T-cell (primary cell): ENCODE results near the gene SLC35G2. TPM values are rescaled to one million over a fixed set of nuclear protein-coding genes. Genes with fewer than 3 reads are reported as not detected.
"Not testable (repeated sequence)": the region's sequence is repeated elsewhere in the genome, so short reads cannot be mapped to it uniquely, and the experiment has no call there.

Source experiments
- ATAC-seq, 4 experiments: fragments of 200-7000 bp in 3 of 4; fragments of 150-1000 bp in 1 of 4; cut with Tn5 transposase; replicated peaks in 1 of 4; 1 replicate in 3 of 4; 2 replicates in 1 of 4; pipeline ENCODE4 v1.10.0; 2021; ENCODE audit warnings: moderate library complexity in 3 of 4, mild to moderate bottlenecking in 2 of 4, moderate number of reproducible peaks in 1 of 4
- CTCF ChIA-PET, 2 donors: fragments of 300-600 bp; sonication (Branson Sonifier 250); formaldehyde crosslinking; loops; one replicate each; lab custom pipeline; 2022; ENCODE audit warnings: antibody characterized with exemption in 2 of 2; lab: Charles Lee
- POLR2A ChIA-PET, 2 donors: fragments of 300-600 bp; sonication (Branson Sonifier 250); formaldehyde crosslinking; loops; one replicate each; lab custom pipeline; 2022; ENCODE audit warnings: antibody characterized with exemption in 2 of 2; lab: Charles Lee
- DNase-seq, 35 experiments: peaks; one replicate each; pipeline versions ENCODE4 v3.0.0 to v3.0.0-alpha.2; 2013 to 2023
- H3K27ac ChIP-seq: one replicate; pipeline ENCODE4 v1.5.1; 2013; ENCODE audit warnings: low read length
- H3K27me3 ChIP-seq, 2 experiments: replicated peaks in 1 of 2; 1 replicate in 1 of 2; 2 replicates in 1 of 2; pipeline versions ENCODE4 v1.6.1 to v1.7.0; 2013; ENCODE audit warnings: low read length in 1 of 2, mixed read lengths in 1 of 2; ENCODE audit not compliant: control insufficient read depth in 2 of 2, insufficient read depth in 2 of 2; ENCODE audit errors: extremely low read depth in 1 of 2
- H3K36me3 ChIP-seq, 2 donors: 1 replicate in 1 of 2; 2 replicates in 1 of 2; pipeline versions ENCODE4 v1.6.1 to v1.7.0; 2013; ENCODE audit warnings: low read length in 1 of 2; ENCODE audit not compliant: control insufficient read depth in 2 of 2, insufficient read depth in 1 of 2; ENCODE audit errors: extremely low read depth in 1 of 2
- H3K4me1 ChIP-seq, 2 experiments: 1 replicate in 1 of 2; 2 replicates in 1 of 2; pipeline versions ENCODE4 v1.6.1 to v1.7.0; 2013; ENCODE audit warnings: low read length in 2 of 2, mixed read lengths in 1 of 2; ENCODE audit not compliant: insufficient read depth in 2 of 2, control insufficient read depth in 1 of 2; ENCODE audit errors: extremely low read depth in 1 of 2
- H3K4me3 ChIP-seq, 2 donors: 1 replicate in 1 of 2; 2 replicates in 1 of 2; pipeline versions ENCODE4 v1.5.1 to v1.7.0; 2013; ENCODE audit warnings: mild to moderate bottlenecking in 2 of 2, low read length in 1 of 2, moderate library complexity in 1 of 2; ENCODE audit not compliant: control insufficient read depth in 1 of 2; ENCODE audit errors: extremely low read depth in 1 of 2
- H3K9me3 ChIP-seq: 2 replicates; pipeline ENCODE4 v1.7.0; 2013
- H3K27ac Mint-ChIP-seq, 2 donors: one replicate each; pipeline ENCODE4 v1.8.0; 2020 to 2021; ENCODE audit warnings: mild to moderate bottlenecking in 2 of 2, mixed read lengths in 2 of 2
- H3K27me3 Mint-ChIP-seq, 2 donors: one replicate each; pipeline ENCODE4 v1.8.0; 2021 to 2022; ENCODE audit warnings: mixed read lengths in 2 of 2
- H3K36me3 Mint-ChIP-seq: one replicate; pipeline ENCODE4 v1.8.0; 2021; ENCODE audit warnings: mixed read lengths
- H3K4me1 Mint-ChIP-seq, 3 donors: one replicate each; pipeline ENCODE4 v1.8.0; 2020 to 2022; ENCODE audit warnings: mixed read lengths in 3 of 3, mild to moderate bottlenecking in 1 of 3
- H3K4me3 Mint-ChIP-seq, 3 donors: one replicate each; pipeline ENCODE4 v1.8.0; 2020 to 2022; ENCODE audit warnings: mild to moderate bottlenecking in 3 of 3, mixed read lengths in 3 of 3, moderate library complexity in 3 of 3
- H3K9me3 Mint-ChIP-seq, 3 donors: one replicate each; pipeline ENCODE4 v1.8.0; 2020 to 2022; ENCODE audit warnings: mixed read lengths in 3 of 3
- WGBS: methylation state at CpG from one replicate; pipeline ENCODE4 v1.1.5; 2013; ENCODE audit warnings: missing lambda C conversion rate; ENCODE audit not compliant: insufficient coverage; 5-methylcytosine and 5-hydroxymethylcytosine counted together
- total RNA-seq, 35 experiments: library from RNA in 6 of 35; stranded (reverse) in 6 of 35; fragments of 120-200 nt in 1 of 35; gene quantifications; one replicate each; pipeline versions ENCODE4 v1.2.1 to v1.2.4 and lab custom pipeline; 2013 to 2026

Gene SLC35G2
- total RNA-seq, 5 donors from 2014 or later (not counting 1 experiment from before 2014, with no cell fraction given): 0.16 to 1.2 (median 0.29) TPM; not detected in 1

DNA sequence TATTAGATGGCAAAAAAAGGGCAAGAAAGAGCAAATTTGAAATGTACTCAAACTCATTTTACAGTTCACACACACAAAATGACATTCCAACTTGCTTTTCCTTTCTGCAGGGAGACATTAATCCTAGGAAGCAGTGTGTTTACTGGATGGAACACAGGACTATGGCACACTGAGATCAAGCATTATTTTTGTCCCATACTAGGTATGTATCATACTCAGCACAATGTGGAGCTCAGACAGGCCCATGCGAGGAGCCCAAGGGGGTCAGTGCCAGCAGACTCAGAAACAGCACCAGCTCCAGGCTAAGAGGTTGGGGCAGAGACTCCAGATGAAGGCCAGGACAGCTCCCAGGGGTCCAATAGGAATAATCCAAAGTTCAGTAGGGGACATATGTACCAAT, 30.8 kb upstream of the SLC35G2 start:
- no peaks in the 10 kb centered on the region for H3K36me3 Mint-ChIP-seq
- Histone ChIP-seq H3K27ac (no peak overlapping the region), H3K4me3 (no peak overlapping the region), H3K4me1 (no peaks in the 10 kb centered on the region), H3K27me3 (no peaks in the 10 kb centered on the region), H3K36me3 (no peaks in the 10 kb centered on the region), H3K9me3 (no peaks in the 10 kb centered on the region)
- H3K4me1 Mint-ChIP-seq: peaks cover 7 to 12% (median 11%) of the 10 kb centered on the region in 3 donors
- no peak for ATAC-seq
- no peak overlapping the region for H3K4me3 Mint-ChIP-seq
- WGBS: 100% methylated on average over 1 of the region's 1 CpG
- ChIA-PET CTCF (interaction anchor here (0.5 to 0.8 kb wide), 2 partner anchors 82 to 226 kb away, joined by 3 to 5 read pairs; no protein-coding TSS in a partner anchor), POLR2A (no interaction called here)
- peaks cover 2 to 5% of the 10 kb centered on the region in 2 donors for H3K27me3 Mint-ChIP-seq
- DNase-seq: no peak
- no peak overlapping the region for H3K27ac Mint-ChIP-seq
- H3K9me3 Mint-ChIP-seq: no peaks in the 10 kb centered on the region

DNA sequence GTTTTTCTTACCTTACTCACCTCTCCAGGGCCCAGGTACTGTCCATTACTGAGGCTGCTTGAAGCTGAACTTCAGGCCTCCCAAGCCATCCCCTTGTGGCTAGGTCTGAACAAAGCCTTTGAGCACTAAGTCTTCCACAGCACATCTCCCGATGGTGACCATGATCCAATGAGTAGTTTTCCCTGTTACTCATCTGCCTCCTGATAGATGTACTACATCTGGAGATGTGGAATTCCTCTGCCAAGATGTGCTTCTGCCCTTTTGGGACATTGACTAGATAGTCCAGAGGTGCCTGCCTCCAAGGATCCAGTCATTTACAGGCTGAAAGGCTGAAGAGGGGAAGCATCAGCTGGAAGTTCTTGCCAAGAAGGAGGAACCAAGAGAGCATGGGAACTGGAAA, 28.9 kb upstream of the SLC35G2 start:
- Mint-ChIP-seq H3K36me3 (no peaks in the 10 kb centered on the region), H3K9me3 (no peaks in the 10 kb centered on the region), H3K27me3 (peaks cover 5 to 8% of the 10 kb centered on the region in 2 donors), H3K4me3 (no peak overlapping the region), H3K27ac (no peak overlapping the region), H3K4me1 (peaks cover 7 to 12% (median 11%) of the 10 kb centered on the region in 3 donors)
- H3K27ac ChIP-seq: no peak overlapping the region
- no peaks in the 10 kb centered on the region for H3K4me1 ChIP-seq
- ATAC-seq (no peak), DNase-seq (no peak)
- H3K9me3 ChIP-seq: no peaks in the 10 kb centered on the region
- POLR2A ChIA-PET: interaction anchor here in 1 of 2 donors (0.6 kb wide), 2 partner anchors 88 to 282 kb away, joined by 3 read pairs; no protein-coding TSS in a partner anchor
- H3K4me3 ChIP-seq: no peak overlapping the region
- no peaks in the 10 kb centered on the region for H3K36me3 ChIP-seq
- no CpG with 5 or more reads among the region's 1 CpG for whole genome bisulfite sequencing
- H3K27me3 ChIP-seq: no peaks in the 10 kb centered on the region
- CTCF ChIA-PET: no interaction called here

DNA sequence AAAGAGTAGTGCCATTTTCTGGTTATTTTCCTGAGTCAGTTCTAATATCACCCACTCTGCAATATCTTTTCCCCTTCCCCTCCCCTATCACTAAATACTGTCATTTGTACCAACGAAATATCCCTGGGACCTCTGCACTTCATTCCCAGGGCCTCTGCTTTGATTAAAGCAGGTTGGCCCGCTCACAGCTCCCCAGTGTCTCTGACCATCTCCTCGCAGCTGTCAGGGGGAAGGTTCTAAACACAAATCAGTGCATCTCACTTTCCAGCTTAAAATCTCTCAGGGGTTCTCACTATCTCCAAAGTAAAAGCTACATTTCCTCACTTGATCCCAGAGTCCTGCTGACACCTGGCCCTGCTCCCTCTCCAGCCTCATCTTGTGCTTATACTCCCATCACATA, 28.1 kb upstream of the SLC35G2 start:
- Histone ChIP-seq H3K27ac (no peak overlapping the region), H3K27me3 (no peaks in the 10 kb centered on the region), H3K4me1 (no peaks in the 10 kb centered on the region), H3K9me3 (no peaks in the 10 kb centered on the region), H3K4me3 (no peak overlapping the region), H3K36me3 (no peaks in the 10 kb centered on the region)
- Mint-ChIP-seq H3K27me3 (peaks cover 5 to 8% of the 10 kb centered on the region in 2 donors), H3K9me3 (no peaks in the 10 kb centered on the region), H3K27ac (no peak overlapping the region), H3K4me1 (peaks cover 7 to 12% (median 11%) of the 10 kb centered on the region in 3 donors), H3K4me3 (no peak overlapping the region), H3K36me3 (no peaks in the 10 kb centered on the region)
- DNase-seq (no peak), ATAC-seq (no peak)
- POLR2A ChIA-PET: no interaction called here
- CTCF ChIA-PET: no interaction called here
- WGBS: 63% methylated on average over 3 of the region's 3 CpGs

DNA sequence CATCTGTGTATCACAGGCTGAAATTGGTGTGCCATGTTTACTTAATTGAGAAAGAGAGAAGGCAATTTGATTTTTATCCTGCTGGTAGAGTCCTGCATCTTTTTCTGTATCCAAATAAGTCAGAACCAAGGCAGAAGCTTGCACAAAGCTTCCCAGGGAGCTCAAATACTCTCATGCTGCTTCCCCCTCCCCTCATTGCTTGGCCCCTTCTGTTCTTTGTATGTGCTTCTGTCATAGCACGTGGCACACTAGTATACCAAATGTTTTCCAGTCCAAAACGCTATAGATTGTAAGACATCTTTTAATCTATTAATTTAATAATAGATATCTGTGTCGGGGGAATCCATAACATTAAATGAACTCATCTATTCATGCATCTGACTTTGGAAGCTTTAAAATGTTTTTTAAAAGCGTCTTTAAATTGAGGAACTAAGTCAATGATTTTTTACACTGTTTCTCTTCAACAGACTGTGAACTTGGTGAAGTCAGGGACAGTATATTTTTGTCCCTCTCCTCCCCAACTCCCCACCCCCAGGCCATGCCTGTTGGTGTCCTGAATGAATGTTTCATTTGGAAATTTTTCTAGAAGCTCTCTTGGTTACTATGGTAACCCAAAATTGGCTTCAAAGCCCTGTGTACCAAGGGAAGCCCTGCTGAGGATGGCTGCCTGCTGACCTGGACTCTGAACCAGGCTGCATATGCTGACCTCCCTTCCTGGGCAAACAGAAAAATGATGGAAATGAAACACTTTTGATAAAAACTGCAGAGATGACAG, 26.2 kb upstream of the SLC35G2 start:
- CTCF ChIA-PET: interaction anchor here (0.5 to 0.9 kb wide), 4 partner anchors 17 to 401 kb away, joined by 3 to 9 read pairs (median 6); no protein-coding TSS in a partner anchor
- H3K27ac ChIP-seq: no peak overlapping the region
- ATAC-seq (no peak), DNase-seq (no peak)
- Mint-ChIP-seq H3K4me3 (no peak overlapping the region), H3K27me3 (peaks cover 5 to 8% of the 10 kb centered on the region in 2 donors), H3K36me3 (no peaks in the 10 kb centered on the region), H3K27ac (no peak overlapping the region), H3K9me3 (no peaks in the 10 kb centered on the region), H3K4me1 (no peaks in the 10 kb centered on the region)
- POLR2A ChIA-PET: interaction anchor here in 1 of 2 donors (0.6 kb wide), 1 partner anchor 301 kb away, joined by 11 read pairs; no protein-coding TSS in a partner anchor
- H3K9me3 ChIP-seq: no peaks in the 10 kb centered on the region
- H3K4me1 ChIP-seq: no peaks in the 10 kb centered on the region
- H3K36me3 ChIP-seq: no peaks in the 10 kb centered on the region
- WGBS: no CpG with 5 or more reads among the region's 4 CpGs
- H3K27me3 ChIP-seq: peaks cover 0 to 2% of the 10 kb centered on the region in 2 experiments
- H3K4me3 ChIP-seq: no peak overlapping the region

DNA sequence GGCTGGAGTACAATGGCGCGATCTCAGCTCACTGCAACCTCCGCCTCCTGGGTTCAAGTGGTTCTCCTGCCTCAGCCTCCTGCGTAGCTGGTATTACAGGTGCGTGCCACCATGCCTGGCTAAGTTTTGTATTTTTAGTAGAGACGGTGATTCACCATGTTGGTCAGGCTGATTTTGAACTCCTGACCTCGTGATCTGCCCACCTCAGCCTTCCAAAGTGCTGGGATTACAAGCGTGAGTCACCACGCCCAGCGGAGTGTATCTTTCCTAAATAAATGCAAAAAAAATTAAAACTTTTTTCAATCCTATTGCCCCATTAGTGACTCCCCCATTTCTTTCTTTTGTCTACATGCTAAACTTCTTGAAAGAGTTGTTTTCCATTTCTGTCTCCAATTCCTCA, 17.8 kb upstream of the SLC35G2 start:
- POLR2A ChIA-PET: not testable (repeated sequence)
- CTCF ChIA-PET: interaction anchor here in 1 of 2 donors (0.7 kb wide), 1 partner anchor 49 kb away, joined by 8 read pairs; no protein-coding TSS in a partner anchor

DNA sequence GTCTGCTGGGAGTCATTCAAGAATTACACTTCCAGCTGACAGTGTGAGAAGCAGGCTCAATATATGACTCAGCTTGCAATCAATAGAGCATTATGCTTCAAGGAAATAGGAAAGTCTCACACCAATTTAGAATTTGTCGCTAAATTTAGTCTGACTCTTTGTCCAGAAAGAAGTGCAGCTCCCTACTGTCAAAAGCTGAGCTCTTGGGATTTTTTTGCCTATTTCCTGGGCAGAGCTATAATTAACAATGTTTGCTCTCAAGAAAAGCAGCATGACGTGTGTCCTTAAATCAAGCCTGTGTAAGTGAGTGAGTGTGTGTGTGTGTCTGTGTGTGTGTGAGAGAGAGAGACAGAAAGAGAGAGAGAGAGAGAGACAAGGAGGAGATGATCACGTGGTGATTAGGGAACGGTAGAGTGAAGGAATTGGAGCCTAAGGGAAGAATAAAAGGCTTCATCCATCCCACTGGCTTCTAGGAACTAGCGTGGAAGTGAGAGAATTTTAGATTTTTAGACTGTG, 16.4 kb upstream of the SLC35G2 start:
- DNase-seq (no peak), ATAC-seq (no peak)
- Mint-ChIP-seq H3K9me3 (no peaks in the 10 kb centered on the region), H3K36me3 (no peaks in the 10 kb centered on the region), H3K27me3 (no peaks in the 10 kb centered on the region), H3K4me3 (no peak overlapping the region), H3K4me1 (peaks cover 0 to 5% (median 0%) of the 10 kb centered on the region in 3 donors), H3K27ac (no peak overlapping the region)
- POLR2A ChIA-PET: interaction anchor here in 1 of 2 donors (0.8 kb wide), 1 partner anchor 413 kb away, joined by 3 read pairs; no protein-coding TSS in a partner anchor
- Histone ChIP-seq H3K27ac (no peak overlapping the region), H3K9me3 (no peaks in the 10 kb centered on the region), H3K36me3 (no peaks in the 10 kb centered on the region), H3K4me3 (no peak overlapping the region), H3K27me3 (no peaks in the 10 kb centered on the region), H3K4me1 (no peaks in the 10 kb centered on the region)
- 57% methylated on average over 3 of the region's 5 CpGs for WGBS
- CTCF ChIA-PET: interaction anchor here (0.6 kb wide), 3 partner anchors 110 to 1119 kb away, joined by 3 to 4 read pairs (median 4); no protein-coding TSS in a partner anchor

More for the DNA sequence above, 17.8 kb upstream of the SLC35G2 start:
- H3K27me3 ChIP-seq, H3K4me1 Mint-ChIP-seq, H3K9me3 ChIP-seq, H3K27me3 Mint-ChIP-seq, ATAC-seq, DNase-seq, H3K36me3 Mint-ChIP-seq, H3K27ac Mint-ChIP-seq, H3K36me3 ChIP-seq, H3K4me3 Mint-ChIP-seq, H3K27ac ChIP-seq, H3K4me1 ChIP-seq, H3K9me3 Mint-ChIP-seq, H3K4me3 ChIP-seq: not testable (repeated sequence)
- WGBS: 92% methylated on average over 10 of the region's 10 CpGs
